K562 (cell line): ENCODE measurements around the gene BICDL1. TPM values are rescaled to one million over a fixed set of nuclear protein-coding genes. Genes with fewer than 3 reads are reported as not detected.
"Not testable (repeated sequence)": the region's sequence is repeated elsewhere in the genome, so short reads cannot be mapped to it uniquely, and the experiment has no call there.

Experiments
- ATAC-seq: fragments of 200-7000 bp; cut with Tn5 transposase; 3 replicates; pipeline ENCODE4 v1.9.1; 2020; ENCODE audit warnings: moderate library complexity
- BruUV-seq: library from RNA; stranded (reverse); fragments of 400-500 nt; replicated peaks from 2 replicates; lab custom pipeline; 2021; lab: Mats Ljungman, UMichigan
- CTCF ChIA-PET: fragments of 300-600 bp; formaldehyde crosslinking; extraction: SDS; loops from one replicate; lab custom pipeline; 2021; ENCODE audit warnings: low intra/inter-chr PET ratio; lab: Yijun Ruan, JAX
- POLR2A ChIA-PET: fragments of 300-600, 350-650 bp; sonication (Branson Sonifier 250); formaldehyde crosslinking; extraction: SDS; loops from one replicate; lab custom pipeline; 2021; ENCODE audit warnings: antibody characterized with exemption, inconsistent platforms; lab: Yijun Ruan, JAX
- DNase-seq, 4 experiments: peaks; one replicate each; pipeline versions ENCODE4 v3.0.0 to v3.0.0-alpha.2; 2011 to 2018; ENCODE audit warnings: low spot score in 3 of 4, mixed read lengths in 3 of 4; ENCODE audit errors: extremely low read depth in 1 of 4
- FAIRE-seq: peaks from 2 replicates; lab custom pipeline; 2011; peaks lifted over from hg19 to GRCh38; lab: Jason Lieb, UNC
- H2AFZ ChIP-seq: 2 replicates; pipeline ENCODE4 v1.6.0; 2011; ENCODE audit warnings: low read depth, low read length, control low read depth, inconsistent platforms
- H3K27ac ChIP-seq: fragments of 200-600 bp; 3 replicates; pipeline ENCODE4 v1.8.0; 2011; ENCODE audit warnings: low read depth, mild to moderate bottlenecking, control low read depth, inconsistent platforms, low read length, moderate library complexity, mixed read lengths; ENCODE audit errors: extremely low read depth
- H3K27me3 ChIP-seq, 2 experiments: fragments of 300-600 bp in 1 of 2; 2 replicates in 1 of 2; 3 replicates in 1 of 2; pipeline versions ENCODE4 v1.6.0 to v1.8.0; 2011; ENCODE audit warnings: inconsistent platforms in 2 of 2, low read length in 2 of 2, mild to moderate bottlenecking in 1 of 2, mixed read lengths in 1 of 2, moderate library complexity in 1 of 2; ENCODE audit not compliant: control insufficient read depth in 2 of 2, insufficient read depth in 2 of 2
- H3K36me3 ChIP-seq: fragments of 300-600 bp; 3 replicates; pipeline ENCODE4 v1.8.0; 2011; ENCODE audit warnings: mild to moderate bottlenecking, low read length, inconsistent platforms; ENCODE audit not compliant: control insufficient read depth, insufficient read depth
- H3K4me1 ChIP-seq, 2 experiments: fragments of 200-600 bp in 1 of 2; replicated peaks in 1 of 2; 2 replicates in 1 of 2; 3 replicates in 1 of 2; pipeline versions ENCODE4 v1.5.1 to v1.8.0; 2011; ENCODE audit warnings: inconsistent platforms in 2 of 2, low read length in 2 of 2, mild to moderate bottlenecking in 1 of 2, mixed read lengths in 1 of 2, moderate library complexity in 1 of 2; ENCODE audit not compliant: control insufficient read depth in 2 of 2, insufficient read depth in 2 of 2
- H3K4me2 ChIP-seq: 2 replicates; pipeline ENCODE4 v1.6.1; 2011; ENCODE audit warnings: low read length, control low read depth, inconsistent platforms, mixed read lengths; ENCODE audit not compliant: insufficient read depth
- H3K4me3 ChIP-seq: fragments of 200-600 bp; sonication (generic), shearing (Covaris generic); 2 replicates; pipeline ENCODE4 v1.5.1; 2016; ENCODE audit warnings: control low read depth, inconsistent platforms
- H3K79me2 ChIP-seq: fragments of 200-600 bp; 3 replicates; pipeline ENCODE4 v1.8.0; 2011; ENCODE audit warnings: low read length, inconsistent platforms; ENCODE audit not compliant: control insufficient read depth, insufficient read depth
- H3K9ac ChIP-seq, 2 experiments: 2 replicates each; pipeline versions ENCODE4 v1.6.0 to v1.6.1; 2011; ENCODE audit warnings: low read depth in 2 of 2, low read length in 2 of 2, control low read depth in 1 of 2, inconsistent platforms in 1 of 2, mild to moderate bottlenecking in 1 of 2, mixed read lengths in 1 of 2; ENCODE audit not compliant: insufficient read depth in 1 of 2
- H3K9me1 ChIP-seq: one replicate; pipeline ENCODE4 v1.6.0; 2011; ENCODE audit warnings: inconsistent platforms, mild to moderate bottlenecking, low read length, moderate library complexity; ENCODE audit not compliant: control insufficient read depth, insufficient read depth
- H3K9me3 ChIP-seq: replicated peaks from 2 replicates; pipeline ENCODE4 v1.5.1; 2011; ENCODE audit warnings: low read depth, low read length, inconsistent platforms; ENCODE audit not compliant: control insufficient read depth, insufficient read depth
- H4K20me1 ChIP-seq: replicated peaks from 2 replicates; pipeline ENCODE4 v1.6.1; 2011; ENCODE audit warnings: low read length, inconsistent platforms, mixed read lengths; ENCODE audit not compliant: control insufficient read depth, insufficient read depth
- BCOR ChIP-seq: fragments of 450-650 bp; IDR thresholded peaks from 2 replicates; pipeline ENCODE4 v1.6.1; 2016
- CBFA2T3 ChIP-seq: fragments of 450-650 bp; IDR thresholded peaks from 2 replicates; pipeline ENCODE4 v1.6.1; 2017
- HMBOX1 ChIP-seq: sonication (generic); IDR thresholded peaks from 2 replicates; pipeline ENCODE4 v1.6.1; 2016
- HNRNPH1 ChIP-seq: fragments of 200-400 bp; formaldehyde crosslinking; optimal IDR thresholded peaks from 2 replicates; pipeline ENCODE3; 2017; ENCODE audit warnings: low read depth, mild to moderate bottlenecking, low read length, moderate library complexity
- NCOA4 ChIP-seq: fragments of 450-650 bp; IDR thresholded peaks from 2 replicates; pipeline ENCODE4 v1.6.1; 2018; ENCODE audit warnings: mild to moderate bottlenecking; ENCODE audit not compliant: partially characterized antibody
- RBM17 ChIP-seq: fragments of 200-400 bp; formaldehyde crosslinking; IDR thresholded peaks from 2 replicates; pipeline ENCODE4 v1.6.1; 2017; ENCODE audit warnings: low read depth, mild to moderate bottlenecking, low read length, borderline replicate concordance
- RCOR1 ChIP-seq, 2 experiments: IDR thresholded peaks; 2 replicates each; pipeline ENCODE4 v1.6.1; 2012; ENCODE audit warnings: low read depth in 2 of 2, low read length in 2 of 2, borderline replicate concordance in 1 of 2, improper control_type of control experiment in 1 of 2
- SOX6 ChIP-seq: fragments of 450-650 bp; IDR thresholded peaks from 2 replicates; pipeline ENCODE4 v1.6.1; 2014; ENCODE audit warnings: mild to moderate bottlenecking
- SRSF1 ChIP-seq: fragments of 200-400 bp; formaldehyde crosslinking; IDR thresholded peaks from 2 replicates; pipeline ENCODE4 v1.6.1; 2017; ENCODE audit warnings: mild to moderate bottlenecking, low read depth, low read length, moderate library complexity
- TCF3 ChIP-seq: sonication (generic); formaldehyde crosslinking; IDR thresholded peaks from 2 replicates; pipeline ENCODE4 v1.4.0; 2020; ENCODE audit warnings: mild to moderate bottlenecking, missing genetic modification reagents
- TFE3 ChIP-seq: fragments of 450-650 bp; formaldehyde crosslinking; IDR thresholded peaks from 2 replicates; pipeline ENCODE4 v1.4.0; 2020; ENCODE audit warnings: mild to moderate bottlenecking, mixed read lengths
- ZBTB5 ChIP-seq: fragments of 450-650 bp; IDR thresholded peaks from 2 replicates; pipeline ENCODE4 v1.6.1; 2017; ENCODE audit warnings: antibody characterized with exemption
- ZNF79 ChIP-seq: fragments of 250-450 bp; sonication (Bioruptor Pico); IDR thresholded peaks from 2 replicates; pipeline ENCODE4 v1.4.0; 2020; ENCODE audit warnings: low read depth, mild to moderate bottlenecking, moderate library complexity
- WGBS: fragments of 100-300 bp; shearing (Covaris generic); methylation state at CpG from one replicate; pipeline ENCODE4 v1.1.6; 2016; ENCODE audit warnings: low coverage, mixed read lengths; ENCODE audit not compliant: insufficient coverage; ENCODE audit errors: missing lambda C conversion rate; 5-methylcytosine and 5-hydroxymethylcytosine counted together
- in situ Hi-C: fragments of 300-500 bp; cut with MboI; formaldehyde crosslinking; loops from 4 replicates; pipeline ENCODE4 v1.15.0; 2018; ENCODE audit warnings: inconsistent platforms, mixed read lengths
- intact Hi-C: fragments of 100-400 bp; cut with micrococcal nuclease; formaldehyde crosslinking; loops from 2 replicates; pipeline ENCODE4 v1.14.2; 2022
- polyA plus RNA-seq, 8 experiments: library from polyadenylated mRNA; depleted of rRNA in 4 of 8; stranded (reverse) in 5 of 8; unstranded in 3 of 8; fragments of >200 nt; fragmentation: Nextera tagmentation in 2 of 8; fragmentation: Illumina TruSeq in 1 of 8; extraction: Ambion mirVana in 2 of 8; extraction: Trizol in 1 of 8; gene quantifications; 2 replicates each; pipeline versions ENCODE4 v1.2.1 to v1.2.3, GENCODE V29; 2011 to 2014; ENCODE audit warnings: inconsistent platforms in 1 of 8, missing spikeins in 1 of 8
- total RNA-seq, 7 experiments: library from RNA; depleted of rRNA in 6 of 7; stranded (reverse); fragments of >200 nt in 6 of 7; fragmentation: Illumina TruSeq in 2 of 7; extraction: Trizol in 2 of 7; gene quantifications; 2 replicates each; pipeline versions ENCODE4 v1.2.1 to v1.2.3, GENCODE V29; 2011 to 2021; ENCODE audit warnings: low replicate concordance in 1 of 7

Gene BICDL1
- total and polyA plus RNA-seq, 9 of the 15 experiments (the other 6 are each of a cell fraction or from before 2014, with no cell fraction given), result 0.06 to 2.0 (median 0.58) TPM

GRCh38 chr12:120015313-120015712 is 26.3 kb downstream of the BICDL1 start:
- ChIA-PET CTCF (no interaction called here), POLR2A (interaction anchor here (0.7 kb wide), 1 partner anchor 11 kb away, joined by 3 read pairs; no protein-coding TSS in a partner anchor)
- FAIRE-seq (peak; percentile 74), ATAC-seq (peak; percentile 75), DNase-seq (peak in 3 of 4 experiments; percentile 14 to 25 (median 21))
- Histone ChIP-seq H3K36me3 (no peaks in the 10 kb centered on the region), H3K4me3 (no peak overlapping the region), H3K27ac (no peak overlapping the region), H2AFZ (no peak overlapping the region), H3K27me3 (peaks cover 17 to 22% of the 10 kb centered on the region in 2 experiments; a peak in 4 of 5 replicates), H3K9ac (no peak overlapping the region), H3K79me2 (no peaks in the 10 kb centered on the region), H3K4me1 (no peaks in the 10 kb centered on the region), H3K9me3 (no peaks in the 10 kb centered on the region; the same call in 1 of the 2 replicates), H3K4me2 (no peak overlapping the region), H4K20me1 (no peaks in the 10 kb centered on the region), H3K9me1 (no peaks in the 10 kb centered on the region)
- intact Hi-C loops (no loop called here), in situ Hi-C loops (no loop called here)
- no TSS peak for BruUV-seq
- TF ChIP-seq TCF3 (CRISPR knock-in tag), result peak; percentile 55
- TF ChIP-seq RCOR1 (IDR thresholded peaks at IDR 0.05; ENCODE audit: borderline replicate concordance in 1 of 2, low read depth in 2 of 2, low read length in 2 of 2), result no peak
- no peak for TF ChIP-seq ZBTB5
- no peak for TF ChIP-seq ZNF79
- TF ChIP-seq RBM17, result no peak
- no peak for TF ChIP-seq SRSF1
- TF ChIP-seq TFE3 (CRISPR knock-in tag), result no peak
- 0 out of 2 replicates have a peak, but pooled peaks have one; percentile 34 for TF ChIP-seq CBFA2T3
- no peak for TF ChIP-seq SOX6
- TF ChIP-seq NCOA4, result no peak
- TF ChIP-seq BCOR, result no peak
- peak; percentile 87; the same call in 1 of the 2 replicates for TF ChIP-seq HMBOX1
- no peak for TF ChIP-seq HNRNPH1
- 2% methylated on average over 3 of the region's 3 CpGs for WGBS

DNA sequence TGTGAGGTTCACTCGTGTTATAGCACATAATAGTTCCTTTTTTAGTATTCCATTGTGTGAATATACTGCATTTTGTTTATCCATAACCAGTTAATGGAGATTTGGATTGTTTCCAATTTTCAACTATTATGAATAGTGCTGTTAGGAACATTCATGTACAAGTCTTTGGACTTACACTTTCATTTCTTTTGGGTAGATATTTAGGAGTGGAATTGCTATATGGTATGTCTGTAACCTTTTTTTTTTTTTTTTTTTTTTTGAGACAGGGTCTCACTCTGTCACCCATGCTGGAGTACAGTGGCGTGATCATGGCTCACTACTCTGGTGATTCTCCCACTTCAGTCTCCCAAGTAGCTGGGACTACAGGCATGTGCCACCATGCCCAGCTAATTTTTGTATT is 27.2 kb downstream of the BICDL1 start:
- H3K4me3 ChIP-seq, H3K36me3 ChIP-seq, H3K27ac ChIP-seq, DNase-seq, H3K9ac ChIP-seq, ATAC-seq, H3K4me2 ChIP-seq, H3K9me3 ChIP-seq, H3K79me2 ChIP-seq, H3K4me1 ChIP-seq, H3K9me1 ChIP-seq, CTCF ChIA-PET, BruUV-seq, H4K20me1 ChIP-seq, POLR2A ChIA-PET, intact Hi-C loops, in situ Hi-C loops, FAIRE-seq, H2AFZ ChIP-seq: not testable (repeated sequence)
- peaks cover 17 to 22% of the 10 kb centered on the region in 2 experiments; a peak in 4 of 5 replicates for H3K27me3 ChIP-seq
- WGBS, result 9% methylated on average over 2 of the region's 2 CpGs
